LNCaP clone FGC (cell line): Measurements from ENCODE around the gene SMPD3.
A peak's percentile ranks its signal among the peaks of the same experiment; 100 is the strongest.

Experiments
- DNase-seq: peaks from one replicate; pipeline ENCODE4 v3.0.0-alpha.2; 2011; ENCODE audit warnings: low read depth
- H3K4me3 ChIP-seq: 2 replicates; pipeline ENCODE4 v1.5.1; 2011; ENCODE audit warnings: mild to moderate bottlenecking, low read depth, low read length, control low read depth
- CTCF ChIP-seq: IDR thresholded peaks from 2 replicates; pipeline ENCODE4 v1.5.1; 2012; ENCODE audit warnings: mild to moderate bottlenecking; ENCODE audit not compliant: control insufficient read depth, insufficient read depth; ENCODE audit errors: extremely low read depth

Gene SMPD3

GRCh38 chr16:68452176-68452575 lies 3.9 kb upstream of the SMPD3 start:
- no peak overlapping the region for H3K4me3 ChIP-seq
- TF ChIP-seq CTCF, result no peak
- no peak for DNase-seq

- H3K4me3 ChIP-seq, result no peak overlapping the region
- TF ChIP-seq CTCF, result no peak
- DNase-seq, result no peak
Measured at GRCh38 chr16:68451676-68452075, 3.4 kb upstream of the SMPD3 start.

- no peak overlapping the region for H3K4me3 ChIP-seq
- no peak for TF ChIP-seq CTCF
- no peak for DNase-seq
Measured at GRCh38 chr16:68450741-68451255, 2.5 kb upstream of the SMPD3 start.

- no peak for TF ChIP-seq CTCF
- H3K4me3 ChIP-seq, result peak overlapping the region; percentile 44
- DNase-seq, result no peak
Measured at GRCh38 chr16:68447653-68448359, 502 bp downstream of the SMPD3 start.

- H3K4me3 ChIP-seq, result no peak overlapping the region
- DNase-seq, result no peak
- no peak for TF ChIP-seq CTCF
Measured at GRCh38 chr16:68446681-68447652, 1.3 kb downstream of the SMPD3 start.

- no peak for DNase-seq
- H3K4me3 ChIP-seq, result no peak overlapping the region
- TF ChIP-seq CTCF, result peak; percentile 52
Measured at GRCh38 chr16:68445458-68445857, 2.9 kb downstream of the SMPD3 start.
